Prostate gland (tissue), 2 donors: ENCODE measurements around the gene IGF2BP2. TPM values are rescaled to one million over a fixed set of nuclear protein-coding genes. Genes with fewer than 3 reads are reported as not detected.

ENCODE experiments used
- DNase-seq: peaks from one replicate; pipeline ENCODE4 v3.0.0-alpha.2; 2019; ENCODE audit warnings: low spot score
- H3K27ac ChIP-seq, 2 donors: fragments of 200-600 bp; sonication (generic); 2 replicates each; pipeline ENCODE4 v1.5.1; 2017 to 2019
- H3K27me3 ChIP-seq: fragments of 200-600 bp; sonication (generic); replicated peaks from 2 replicates; pipeline ENCODE4 v1.5.1; 2019; ENCODE audit not compliant: insufficient read depth
- H3K36me3 ChIP-seq, 2 donors: fragments of 200-600 bp; sonication (generic); 1 replicate in 1 of 2; 2 replicates in 1 of 2; pipeline versions ENCODE4 v1.5.1 to v1.8.1; 2017 to 2019
- H3K4me1 ChIP-seq: fragments of 200-600 bp; sonication (generic); replicated peaks from 2 replicates; pipeline ENCODE4 v1.5.1; 2019
- H3K4me3 ChIP-seq, 2 donors: fragments of 200-600 bp; sonication (generic); 2 replicates each; pipeline ENCODE4 v1.5.1; 2017 to 2019
- H3K9me3 ChIP-seq: fragments of 200-600 bp; sonication (generic); 2 replicates; pipeline ENCODE4 v1.5.1; 2017
- POLR2A ChIP-seq: fragments of 450-650 bp; IDR thresholded peaks from one replicate; pipeline ENCODE4 v1.6.1; 2016; ENCODE audit warnings: antibody characterized with exemption, mild to moderate bottlenecking
- POLR2AphosphoS5 ChIP-seq: sonication (generic); formaldehyde crosslinking; IDR thresholded peaks from one replicate; pipeline ENCODE4 v1.6.1; 2017; ENCODE audit warnings: antibody characterized with exemption
- WGBS: methylation state at CpG from one replicate; pipeline ENCODE4 v1.1.5; 2018; 5-methylcytosine and 5-hydroxymethylcytosine counted together
- intact Hi-C: fragments of 100-400 bp; cut with DNase I; formaldehyde crosslinking; loops from one replicate; pipeline ENCODE4 v1.14.2; 2022
- total RNA-seq, 2 donors: library from RNA; depleted of rRNA; stranded (reverse); fragments of >200 nt; gene quantifications; one replicate each; pipeline ENCODE4 v1.1.0, GENCODE V29; 2016
- TF ChIP-seq, protein P1 (sequence below), 4 experiments: fragments of 200-600 bp in 2 of 4; fragments of 450-650 bp in 2 of 4; sonication (generic) in 2 of 4; IDR thresholded peaks; 1 replicate in 3 of 4; 2 replicates in 1 of 4; pipeline ENCODE4 v1.5.1; 2016 to 2019; ENCODE audit warnings: antibody characterized with exemption in 4 of 4, mild to moderate bottlenecking in 2 of 4, moderate library complexity in 2 of 4

Gene IGF2BP2
- total RNA-seq, 2 donors from 2014 or later = 1.2 to 8.8 TPM

GRCh38 chr3:185629554-185630181 is 195.2 kb downstream of the IGF2BP2 start:
- intact Hi-C loops = no loop called here
- no peak overlapping the region for H3K4me3 ChIP-seq
- TF ChIP-seq POLR2AphosphoS5 (no peak), POLR2A (no peak)
- TF ChIP-seq, protein P1, sequence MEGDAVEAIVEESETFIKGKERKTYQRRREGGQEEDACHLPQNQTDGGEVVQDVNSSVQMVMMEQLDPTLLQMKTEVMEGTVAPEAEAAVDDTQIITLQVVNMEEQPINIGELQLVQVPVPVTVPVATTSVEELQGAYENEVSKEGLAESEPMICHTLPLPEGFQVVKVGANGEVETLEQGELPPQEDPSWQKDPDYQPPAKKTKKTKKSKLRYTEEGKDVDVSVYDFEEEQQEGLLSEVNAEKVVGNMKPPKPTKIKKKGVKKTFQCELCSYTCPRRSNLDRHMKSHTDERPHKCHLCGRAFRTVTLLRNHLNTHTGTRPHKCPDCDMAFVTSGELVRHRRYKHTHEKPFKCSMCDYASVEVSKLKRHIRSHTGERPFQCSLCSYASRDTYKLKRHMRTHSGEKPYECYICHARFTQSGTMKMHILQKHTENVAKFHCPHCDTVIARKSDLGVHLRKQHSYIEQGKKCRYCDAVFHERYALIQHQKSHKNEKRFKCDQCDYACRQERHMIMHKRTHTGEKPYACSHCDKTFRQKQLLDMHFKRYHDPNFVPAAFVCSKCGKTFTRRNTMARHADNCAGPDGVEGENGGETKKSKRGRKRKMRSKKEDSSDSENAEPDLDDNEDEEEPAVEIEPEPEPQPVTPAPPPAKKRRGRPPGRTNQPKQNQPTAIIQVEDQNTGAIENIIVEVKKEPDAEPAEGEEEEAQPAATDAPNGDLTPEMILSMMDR (IDR thresholded peaks at IDR 0.05) = no peak
- H3K9me3 ChIP-seq = no peaks in the 10 kb centered on the region
- no peaks in the 10 kb centered on the region for H3K4me1 ChIP-seq
- WGBS = 51% methylated on average over 4 of the region's 4 CpGs
- no peaks in the 10 kb centered on the region for H3K27me3 ChIP-seq
- H3K27ac ChIP-seq = peak overlapping the region in 1 of 2 donors; percentile 16
- H3K36me3 ChIP-seq = no peaks in the 10 kb centered on the region
- no peak for DNase-seq

DNA sequence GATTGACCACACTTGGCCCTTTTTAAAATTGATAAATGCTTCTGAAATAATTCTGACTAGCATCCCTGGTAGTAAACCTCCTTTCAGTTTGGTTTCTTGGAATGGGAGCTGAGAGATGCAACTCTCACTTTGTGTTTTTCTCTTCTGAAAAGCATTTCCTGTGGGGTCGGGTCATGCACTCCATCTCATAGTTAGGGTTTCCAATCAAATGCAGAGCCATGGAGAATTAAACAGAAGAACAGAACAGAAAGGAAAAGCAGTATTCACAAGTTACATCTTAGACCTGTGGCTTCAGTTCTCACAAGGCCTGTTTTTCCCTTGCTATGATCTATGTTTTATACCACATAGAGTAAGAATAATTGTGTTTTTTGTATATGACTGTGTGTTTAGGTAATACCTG is 199.1 kb downstream of the IGF2BP2 start:
- Histone ChIP-seq H3K4me1 (no peaks in the 10 kb centered on the region), H3K4me3 (no peak overlapping the region), H3K36me3 (no peaks in the 10 kb centered on the region), H3K27ac (no peak overlapping the region), H3K27me3 (no peaks in the 10 kb centered on the region), H3K9me3 (no peaks in the 10 kb centered on the region)
- no peak for DNase-seq
- TF ChIP-seq, protein P1 (IDR thresholded peaks at IDR 0.05) = no peak
- no peak for TF ChIP-seq POLR2A
- no peak for TF ChIP-seq POLR2AphosphoS5
- intact Hi-C loops = no loop called here
- 88% methylated on average over 1 of the region's 1 CpG for WGBS

DNA sequence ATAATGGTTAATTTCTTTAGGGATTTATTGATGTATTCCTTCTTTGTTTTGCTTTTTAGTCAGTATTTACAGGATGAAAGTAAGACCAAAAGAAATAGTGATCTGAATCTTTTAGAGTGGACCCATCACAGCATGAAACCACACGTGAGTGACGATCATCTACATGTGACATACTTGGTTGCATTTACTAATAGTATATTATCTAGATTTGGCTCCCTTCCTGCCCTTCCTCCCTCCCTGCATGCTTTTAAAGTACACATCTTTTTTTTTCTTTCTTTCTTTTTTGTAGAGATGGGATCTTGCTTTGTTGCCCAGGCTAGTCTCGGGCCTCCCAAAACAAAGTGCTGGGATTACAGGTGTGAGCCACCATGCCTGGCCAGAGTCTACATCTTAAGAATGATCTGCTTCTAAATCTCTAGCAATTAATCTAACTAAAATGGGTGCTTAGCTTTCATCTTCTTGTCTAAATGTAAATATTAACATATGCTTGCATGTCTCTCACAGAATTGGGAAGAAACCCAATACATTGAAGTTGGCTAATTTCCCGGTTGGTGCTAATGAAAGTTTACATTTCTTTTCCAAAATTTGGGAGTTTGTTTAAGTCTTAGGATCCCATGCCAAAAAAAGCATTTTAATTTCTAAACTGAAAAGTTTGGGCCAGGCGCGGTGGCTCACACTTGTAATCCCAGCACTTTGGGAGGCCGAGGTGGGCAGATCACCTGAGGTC is 200.7 kb downstream of the IGF2BP2 start:
- WGBS = 80% methylated on average over 7 of the region's 7 CpGs
- Histone ChIP-seq H3K27me3 (no peaks in the 10 kb centered on the region), H3K27ac (no peak overlapping the region), H3K9me3 (no peaks in the 10 kb centered on the region), H3K4me1 (no peaks in the 10 kb centered on the region), H3K36me3 (no peaks in the 10 kb centered on the region), H3K4me3 (no peak overlapping the region)
- intact Hi-C loops = no loop called here
- TF ChIP-seq, protein P1 (IDR thresholded peaks at IDR 0.05) = no peak
- TF ChIP-seq POLR2A = no peak
- TF ChIP-seq POLR2AphosphoS5 = no peak
- no peak for DNase-seq

DNA sequence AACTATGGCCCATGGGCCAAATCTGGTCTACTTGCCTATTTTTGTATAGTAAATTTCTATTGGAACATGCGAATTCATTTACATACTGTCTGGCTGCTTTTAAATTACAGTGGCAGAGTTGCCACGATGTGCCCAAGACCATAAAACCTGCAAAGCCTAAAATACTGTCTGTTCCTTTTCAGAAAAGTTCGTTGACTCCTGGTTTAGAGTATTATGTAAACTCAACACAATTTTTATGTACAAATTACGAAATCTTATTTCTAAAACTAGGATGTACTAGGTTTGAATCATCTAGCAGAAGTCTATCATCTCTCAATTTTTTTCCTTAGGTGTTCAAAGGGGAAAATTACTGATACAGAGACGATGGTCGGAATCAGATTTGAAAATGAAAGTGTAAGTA is 211.8 kb downstream of the IGF2BP2 start:
- no peak for DNase-seq
- H3K27ac ChIP-seq = no peak overlapping the region
- no peak for TF ChIP-seq POLR2AphosphoS5
- TF ChIP-seq, protein P1 (IDR thresholded peaks at IDR 0.05) = no peak
- no peak for TF ChIP-seq POLR2A
- H3K36me3 ChIP-seq = peaks cover 0 to 6% of the 10 kb centered on the region in 2 donors
- no peaks in the 10 kb centered on the region for H3K9me3 ChIP-seq
- H3K27me3 ChIP-seq = no peaks in the 10 kb centered on the region
- no peaks in the 10 kb centered on the region for H3K4me1 ChIP-seq
- intact Hi-C loops = no loop called here
- WGBS = 88% methylated on average over 6 of the region's 6 CpGs
- H3K4me3 ChIP-seq = no peak overlapping the region

DNA sequence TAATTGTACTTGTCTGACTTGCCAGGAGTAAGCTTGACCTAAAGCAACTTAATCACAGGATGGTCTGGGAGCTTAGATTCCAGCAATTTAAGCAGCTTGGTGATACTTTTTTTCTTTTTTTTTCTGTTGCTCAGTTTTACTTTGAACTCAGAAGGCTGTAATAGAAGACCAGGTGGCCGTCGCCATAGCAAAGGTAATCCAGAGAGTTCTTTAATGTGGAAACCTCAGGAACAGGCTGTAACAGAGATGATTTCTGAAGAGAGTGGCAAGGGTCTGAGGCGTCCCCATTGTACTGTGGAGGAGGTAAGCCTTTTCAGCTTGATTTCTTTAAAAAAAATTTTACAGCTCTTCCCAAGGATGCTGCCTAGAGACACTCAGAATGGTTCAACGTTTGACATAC is 218.6 kb downstream of the IGF2BP2 start:
- DNase-seq = no peak
- H3K4me3 ChIP-seq = no peak overlapping the region
- no peaks in the 10 kb centered on the region for H3K4me1 ChIP-seq
- H3K36me3 ChIP-seq = no peaks in the 10 kb centered on the region
- no peak overlapping the region for H3K27ac ChIP-seq
- TF ChIP-seq POLR2A (no peak), POLR2AphosphoS5 (no peak)
- TF ChIP-seq, protein P1 (IDR thresholded peaks at IDR 0.05) = no peak
- no peaks in the 10 kb centered on the region for H3K9me3 ChIP-seq
- no peaks in the 10 kb centered on the region for H3K27me3 ChIP-seq
- 75% methylated on average over 4 of the region's 4 CpGs for WGBS
- intact Hi-C loops = no loop called here
